NCI-H69 (cell line): ENCODE data around the gene NUDT3.

Experiments
- DNase-seq: peaks from one replicate; lab custom pipeline; 2025; lab: John Stamatoyannopoulos, UW

NUDT3 gene

GRCh38 chr6:34238585-34239499 lies 153.6 kb downstream of the NUDT3 start:
- peak; percentile 71 for DNase-seq

- peak; percentile 90 for DNase-seq
These were observed 154.5 kb downstream of the NUDT3 start for GRCh38 chr6:34237722-34238584.

- peak; percentile 87 for DNase-seq
These were observed 155.2 kb downstream of the NUDT3 start for GRCh38 chr6:34237316-34237721.

DNA sequence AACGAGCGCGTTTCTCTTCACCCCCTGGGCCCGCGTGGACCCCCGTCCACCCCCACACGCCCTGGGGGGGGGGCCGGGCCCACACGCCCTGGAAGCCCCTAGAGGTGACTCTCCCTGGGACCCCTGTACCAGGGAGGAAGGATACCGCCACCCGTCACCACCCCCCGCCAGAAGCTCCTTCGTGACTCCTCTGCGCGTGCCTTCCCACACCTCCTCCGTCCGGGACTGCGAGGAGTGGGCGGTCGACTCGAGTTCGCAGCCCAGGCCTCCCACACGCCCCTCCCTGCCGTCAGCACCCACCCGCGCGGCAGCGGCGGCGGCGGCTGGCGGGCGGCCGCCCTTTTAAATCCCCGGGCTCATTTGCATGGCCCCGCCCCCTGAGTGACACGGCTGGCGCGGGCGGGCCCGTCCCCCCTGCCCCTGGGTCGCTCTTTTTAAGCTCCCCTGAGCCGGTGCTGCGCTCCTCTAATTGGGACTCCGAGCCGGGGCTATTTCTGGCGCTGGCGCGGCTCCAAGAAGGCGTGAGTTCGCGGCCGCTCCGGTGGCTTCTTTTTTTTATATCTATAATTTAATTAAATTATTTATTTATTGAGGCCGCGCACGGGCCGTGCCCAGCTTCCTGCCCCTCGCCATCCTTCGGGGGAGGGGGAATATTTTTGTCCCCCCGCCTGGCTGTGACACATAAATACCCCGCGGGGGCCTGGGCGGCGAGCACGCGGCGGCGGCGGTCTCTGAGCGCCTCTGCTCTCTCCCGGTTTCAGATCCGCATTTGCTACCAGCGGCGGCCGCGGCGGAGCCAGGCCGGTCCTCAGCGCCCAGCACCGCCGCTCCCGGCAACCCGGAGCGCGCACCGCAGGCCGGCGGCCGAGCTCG lies 155.8 kb downstream of the NUDT3 start, which contains the start of gene HMGA1:
Gene HMGA1 (plus strand): TSS at position 431 of the 873 bp plus-strand sequence. CDS start 3,908 bp downstream, outside the sequence.
- peak; percentile 98 for DNase-seq

GRCh38 chr6:34236131-34236442 lies 156.4 kb downstream of the NUDT3 start:
- DNase-seq, result peak; percentile 55

GRCh38 chr6:34235307-34236130 lies 156.9 kb downstream of the NUDT3 start:
- no peak for DNase-seq

DNA sequence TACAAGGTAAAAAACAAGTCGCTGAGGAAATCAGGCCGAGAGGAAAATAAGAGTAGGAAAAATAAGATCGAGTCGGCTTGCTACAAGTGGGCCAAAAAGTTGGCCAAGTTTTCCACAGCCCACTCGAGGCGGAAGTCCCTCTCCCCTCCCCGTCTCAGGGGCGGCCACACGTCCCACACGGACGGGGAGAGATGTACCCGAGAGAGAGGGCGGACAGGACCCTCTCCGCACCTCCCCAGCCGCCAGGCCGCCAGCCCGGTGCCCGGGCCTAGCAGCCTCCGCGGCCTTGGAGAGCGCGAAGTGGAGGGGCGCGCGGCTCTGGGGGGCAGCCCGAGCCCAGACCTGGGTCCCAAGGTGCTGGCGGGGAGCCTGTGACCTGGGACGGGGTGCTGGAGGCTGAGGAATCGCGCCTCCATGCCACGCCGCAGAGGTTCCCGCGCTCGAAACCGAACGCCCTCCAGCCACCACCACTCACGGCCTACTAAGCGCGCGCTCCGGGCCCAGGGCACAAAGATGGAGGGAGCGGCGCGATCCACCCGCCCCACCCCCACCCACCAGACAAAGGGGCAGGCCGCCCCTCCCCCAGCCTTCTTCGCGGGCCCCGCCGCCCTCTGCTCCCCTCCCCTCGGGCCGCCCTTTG lies 157.7 kb downstream of the NUDT3 start:
- no peak for DNase-seq

DNA sequence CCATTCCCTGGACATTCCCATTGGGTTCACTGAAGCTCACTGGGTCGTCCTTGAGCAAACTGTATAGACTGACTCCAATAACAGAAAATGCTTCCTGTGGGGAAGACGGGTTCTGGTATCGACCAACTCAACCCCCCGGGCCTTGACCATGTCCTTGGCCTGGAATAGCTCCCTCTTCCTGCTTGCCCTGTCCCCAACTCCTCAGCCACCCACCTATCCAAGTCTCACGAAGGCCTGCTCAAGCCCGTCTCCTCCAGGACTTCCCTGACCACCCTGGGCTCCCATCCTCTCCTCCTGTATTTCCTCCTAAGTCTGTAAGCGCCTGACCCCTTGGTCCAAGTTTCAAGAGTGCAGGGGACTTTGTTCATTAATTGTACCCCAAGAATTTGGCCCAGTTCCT lies 158.6 kb downstream of the NUDT3 start:
- DNase-seq, result no peak

- no peak for DNase-seq
These were observed 159.6 kb downstream of the NUDT3 start for GRCh38 chr6:34232901-34233300.

DNA sequence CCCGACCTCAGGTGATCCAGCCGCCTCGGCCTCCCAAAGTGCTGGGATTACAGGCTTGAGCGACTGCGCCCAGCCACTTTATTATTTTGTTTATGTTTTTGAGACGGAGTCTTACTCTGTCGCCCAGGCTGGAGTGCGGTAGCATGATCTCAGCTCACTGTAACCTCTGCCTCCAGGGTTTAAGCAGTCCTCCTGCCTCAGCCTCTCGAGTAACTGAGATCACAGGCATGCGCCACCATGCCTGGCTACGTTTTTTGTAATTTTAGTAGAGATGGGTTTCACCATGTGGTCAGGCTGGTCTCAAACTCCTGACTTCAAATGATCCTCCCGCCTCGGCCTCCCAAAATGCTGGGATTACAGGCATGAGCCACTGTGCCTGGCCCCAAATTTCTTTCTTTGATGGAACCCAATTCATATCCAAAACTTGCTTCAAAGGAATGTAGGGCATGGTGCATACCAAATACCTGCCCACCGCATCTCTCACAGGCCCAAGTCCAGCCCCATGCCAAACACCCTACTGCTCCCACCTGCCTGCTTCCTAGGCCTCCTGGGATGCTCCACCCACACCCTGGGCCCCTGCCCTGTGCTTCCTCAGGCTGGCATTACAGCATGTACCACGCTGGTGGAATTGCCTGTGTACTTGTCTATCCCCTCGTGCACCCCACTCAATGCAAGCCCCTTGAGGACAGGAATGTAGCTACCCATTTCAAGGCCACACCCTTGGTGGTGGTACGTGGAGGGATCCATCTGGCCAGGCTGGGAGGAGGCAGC lies 160.7 kb downstream of the NUDT3 start:
- no peak for DNase-seq

GRCh38 chr6:34230653-34231371 lies 161.7 kb downstream of the NUDT3 start:
- DNase-seq, result no peak

- no peak for DNase-seq
These were observed 162.6 kb downstream of the NUDT3 start for GRCh38 chr6:34229877-34230276.
